ENCODE results near the gene EHMT1.

DNA sequence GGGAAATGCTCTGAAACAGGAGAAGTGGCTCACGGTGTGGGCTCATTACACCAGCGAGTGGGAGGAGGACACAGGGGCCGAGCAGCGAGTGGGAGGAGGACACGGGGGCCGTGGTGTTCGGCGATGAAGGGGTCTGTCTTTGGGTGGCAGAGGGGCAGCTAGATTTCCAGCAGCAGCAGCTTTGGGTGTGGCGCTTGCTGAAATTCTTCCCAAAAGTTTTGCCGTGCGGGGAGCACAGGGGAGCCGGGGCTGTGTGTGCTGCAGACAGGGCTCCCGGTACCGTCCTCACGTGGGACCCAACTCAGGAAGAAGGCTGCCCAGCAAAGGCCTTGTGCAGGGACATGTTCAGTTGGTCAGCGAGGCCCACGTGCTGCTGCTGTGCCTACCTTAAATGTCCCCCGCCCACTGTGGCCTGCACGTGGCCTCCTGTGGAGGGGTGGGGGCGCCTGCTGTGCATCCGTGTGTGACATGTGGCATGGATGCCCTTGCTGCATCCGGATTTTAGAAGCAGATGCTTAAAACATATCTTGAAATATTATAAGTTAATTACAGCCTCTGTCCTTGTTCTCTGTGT lies 134.5 kb downstream of the EHMT1 start:
- TF ChIP-seq, protein P1, sequence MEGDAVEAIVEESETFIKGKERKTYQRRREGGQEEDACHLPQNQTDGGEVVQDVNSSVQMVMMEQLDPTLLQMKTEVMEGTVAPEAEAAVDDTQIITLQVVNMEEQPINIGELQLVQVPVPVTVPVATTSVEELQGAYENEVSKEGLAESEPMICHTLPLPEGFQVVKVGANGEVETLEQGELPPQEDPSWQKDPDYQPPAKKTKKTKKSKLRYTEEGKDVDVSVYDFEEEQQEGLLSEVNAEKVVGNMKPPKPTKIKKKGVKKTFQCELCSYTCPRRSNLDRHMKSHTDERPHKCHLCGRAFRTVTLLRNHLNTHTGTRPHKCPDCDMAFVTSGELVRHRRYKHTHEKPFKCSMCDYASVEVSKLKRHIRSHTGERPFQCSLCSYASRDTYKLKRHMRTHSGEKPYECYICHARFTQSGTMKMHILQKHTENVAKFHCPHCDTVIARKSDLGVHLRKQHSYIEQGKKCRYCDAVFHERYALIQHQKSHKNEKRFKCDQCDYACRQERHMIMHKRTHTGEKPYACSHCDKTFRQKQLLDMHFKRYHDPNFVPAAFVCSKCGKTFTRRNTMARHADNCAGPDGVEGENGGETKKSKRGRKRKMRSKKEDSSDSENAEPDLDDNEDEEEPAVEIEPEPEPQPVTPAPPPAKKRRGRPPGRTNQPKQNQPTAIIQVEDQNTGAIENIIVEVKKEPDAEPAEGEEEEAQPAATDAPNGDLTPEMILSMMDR (IDR thresholded peaks at IDR 0.05): no peak
- no peak for TF ChIP-seq POLR2A (IDR thresholded peaks at IDR 0.05)
- no peak for TF ChIP-seq EP300 (IDR thresholded peaks at IDR 0.05)
